PC-9 (cell line): ENCODE measurements around the gene USP35. TPM values are rescaled to one million over a fixed set of nuclear protein-coding genes. Genes with fewer than 3 reads are reported as not detected.
A peak's percentile ranks its signal among the peaks of the same experiment; 100 is the strongest.

Source experiments
- BruUV-seq: library from RNA; stranded (reverse); fragments of 400-500 nt; replicated peaks from 2 replicates; lab custom pipeline; 2021; lab: Mats Ljungman, UMichigan
- CTCF ChIA-PET: fragments of 300-600 bp; sonication (Branson Sonifier 250); formaldehyde crosslinking; loops from one replicate; lab custom pipeline; 2022; ENCODE audit warnings: antibody characterized with exemption; lab: Charles Lee
- POLR2A ChIA-PET: fragments of 300-600 bp; sonication (Branson Sonifier 250); formaldehyde crosslinking; loops from one replicate; lab custom pipeline; 2022; ENCODE audit warnings: antibody characterized with exemption; ENCODE audit not compliant: unreplicated experiment; lab: Charles Lee
- DNase-seq, 2 experiments: peaks; one replicate each; pipeline versions ENCODE4 v3.0.0 to v3.0.0-alpha.2; 2015 to 2022; ENCODE audit warnings: mixed read lengths in 1 of 2
- H2AFZ ChIP-seq: fragments of 200-600 bp; sonication (generic); 2 replicates; pipeline ENCODE4 v1.8.1; 2017; ENCODE audit warnings: antibody characterized with exemption
- H3F3A ChIP-seq: fragments of 200-600 bp; sonication (generic); 2 replicates; pipeline ENCODE4 v1.8.1; 2017; ENCODE audit warnings: antibody characterized with exemption, mild to moderate bottlenecking, low read depth; ENCODE audit not compliant: insufficient read depth
- H3K27ac ChIP-seq: fragments of 200-600 bp; sonication (generic); 2 replicates; pipeline ENCODE4 v1.6.1; 2016; ENCODE audit warnings: mixed run types
- H3K27me3 ChIP-seq: fragments of 200-600 bp; sonication (generic); 2 replicates; pipeline ENCODE4 v1.6.1; 2016; ENCODE audit warnings: low read depth, mixed run types; ENCODE audit not compliant: insufficient read depth
- H3K36me3 ChIP-seq: fragments of 200-600 bp; sonication (generic); 2 replicates; pipeline ENCODE4 v1.6.1; 2016; ENCODE audit warnings: low read depth, mixed run types
- H3K4me1 ChIP-seq: fragments of 200-600 bp; sonication (generic); replicated peaks from 2 replicates; pipeline ENCODE4 v1.6.1; 2016; ENCODE audit warnings: mixed run types; ENCODE audit not compliant: insufficient read depth
- H3K4me2 ChIP-seq: fragments of 200-600 bp; sonication (generic); 2 replicates; pipeline ENCODE4 v1.6.1; 2017; ENCODE audit warnings: mixed run types
- H3K4me3 ChIP-seq: fragments of 200-600 bp; sonication (generic); 2 replicates; pipeline ENCODE4 v1.6.1; 2016; ENCODE audit warnings: mixed run types
- H3K79me2 ChIP-seq: fragments of 200-600 bp; sonication (generic); 2 replicates; pipeline ENCODE4 v1.6.1; 2017; ENCODE audit warnings: low read depth, mixed run types
- H3K9me2 ChIP-seq: fragments of 200-600 bp; sonication (generic); 2 replicates; pipeline ENCODE4 v1.8.1; 2017; ENCODE audit warnings: mild to moderate bottlenecking; ENCODE audit not compliant: insufficient read depth
- H3K9me3 ChIP-seq: fragments of 200-600 bp; sonication (generic); 2 replicates; pipeline ENCODE4 v1.8.1; 2016; ENCODE audit warnings: low read depth; ENCODE audit not compliant: insufficient read depth
- H4K20me1 ChIP-seq: fragments of 200-600 bp; sonication (generic); 2 replicates; pipeline ENCODE4 v1.8.1; 2017; ENCODE audit not compliant: insufficient read depth
- CTCF ChIP-seq: fragments of 200-600 bp; sonication (generic); conservative IDR thresholded peaks from 2 replicates; pipeline ENCODE4 v1.6.1; 2017; ENCODE audit warnings: mixed run types, antibody characterized with exemption, mild to moderate bottlenecking, moderate library complexity
- EZH2 ChIP-seq: fragments of 200-600 bp; sonication (generic); IDR thresholded peaks from 2 replicates; pipeline ENCODE4 v1.8.0; 2017; ENCODE audit warnings: antibody characterized with exemption, low read depth
- intact Hi-C: fragments of 100-400 bp; cut with micrococcal nuclease; formaldehyde crosslinking; loops from one replicate; pipeline ENCODE4 v1.10.0; 2022; ENCODE audit not compliant: unreplicated experiment
- total RNA-seq: library from RNA; stranded (reverse); gene quantifications from 2 replicates; pipeline ENCODE4 v1.2.3, GENCODE V29; 2021

Gene USP35
- total RNA-seq, 1 experiment from 2014 or later = 13.5 TPM

- H3K36me3 ChIP-seq = 0 out of 2 replicates have a peak, but pooled peaks cover 3% of the 10 kb centered on the region
- no peak for TF ChIP-seq EZH2
- TF ChIP-seq CTCF = no peak
- no peaks in the 10 kb centered on the region for H3K9me3 ChIP-seq
- CTCF ChIA-PET = no interaction called here
- no peak overlapping the region for H2AFZ ChIP-seq
- H3K9me2 ChIP-seq = no peaks in the 10 kb centered on the region
- H3K4me1 ChIP-seq = peaks cover 3% of the 10 kb centered on the region; the same call in 1 of the 2 replicates
- no peak for DNase-seq
- H3K4me2 ChIP-seq = no peak overlapping the region
- H3F3A ChIP-seq = no peaks in the 10 kb centered on the region
- no peaks in the 10 kb centered on the region for H4K20me1 ChIP-seq
- H3K27me3 ChIP-seq = no peaks in the 10 kb centered on the region
- POLR2A ChIA-PET = no interaction called here
- intact Hi-C loops = no loop called here
- no peaks in the 10 kb centered on the region for H3K79me2 ChIP-seq
- H3K4me3 ChIP-seq = no peak overlapping the region
- H3K27ac ChIP-seq = no peak overlapping the region
- BruUV-seq = no TSS peak
Measured at GRCh38 chr11:78214331-78215194, 25.8 kb downstream of the USP35 start.

- intact Hi-C loops = no loop called here
- Histone ChIP-seq H2AFZ (no peak overlapping the region), H3K27ac (no peak overlapping the region), H3K4me3 (no peak overlapping the region), H4K20me1 (no peaks in the 10 kb centered on the region), H3K4me2 (no peak overlapping the region), H3F3A (no peaks in the 10 kb centered on the region), H3K9me2 (no peaks in the 10 kb centered on the region), H3K36me3 (0 out of 2 replicates have a peak, but pooled peaks cover 2% of the 10 kb centered on the region), H3K9me3 (no peaks in the 10 kb centered on the region), H3K4me1 (peaks cover 3% of the 10 kb centered on the region; the same call in 1 of the 2 replicates), H3K27me3 (no peaks in the 10 kb centered on the region), H3K79me2 (no peaks in the 10 kb centered on the region)
- TF ChIP-seq CTCF = no peak
- no peak for TF ChIP-seq EZH2
- no TSS peak for BruUV-seq
- ChIA-PET CTCF (no interaction called here), POLR2A (no interaction called here)
- DNase-seq = no peak
Measured at GRCh38 chr11:78216021-78216420, 27.3 kb downstream of the USP35 start.

- H3K27ac ChIP-seq = no peak overlapping the region
- no peak for TF ChIP-seq EZH2
- no peak for TF ChIP-seq CTCF
- H3K9me2 ChIP-seq = no peaks in the 10 kb centered on the region
- peaks cover 3% of the 10 kb centered on the region; the same call in 1 of the 2 replicates for H3K4me1 ChIP-seq
- H3K4me2 ChIP-seq = no peak overlapping the region
- H3K4me3 ChIP-seq = no peak overlapping the region
- H4K20me1 ChIP-seq = no peaks in the 10 kb centered on the region
- BruUV-seq = no TSS peak
- DNase-seq = peak in 1 of 2 experiments; percentile 51
- H3K79me2 ChIP-seq = no peaks in the 10 kb centered on the region
- H3K27me3 ChIP-seq = no peaks in the 10 kb centered on the region
- intact Hi-C loops = no loop called here
- no peaks in the 10 kb centered on the region for H3K9me3 ChIP-seq
- ChIA-PET POLR2A (no interaction called here), CTCF (no interaction called here)
- no peaks in the 10 kb centered on the region for H3K36me3 ChIP-seq
- no peaks in the 10 kb centered on the region for H3F3A ChIP-seq
- no peak overlapping the region for H2AFZ ChIP-seq
Measured at GRCh38 chr11:78216571-78217287, 28.0 kb downstream of the USP35 start.
